ENCODE measurements around the gene ABCC8. TPM values are rescaled to one million over a fixed set of nuclear protein-coding genes. Genes with fewer than 3 reads are reported as not detected.

Gene ABCC8
- total and polyA plus RNA-seq, 9 donors: 0.38 to 1.8 (median 0.71) TPM; not detected in 2

- TF ChIP-seq EP300 (IDR thresholded peaks at IDR 0.05) (no peak), POLR2A (IDR thresholded peaks at IDR 0.05) (no peak), CTCF (IDR thresholded peaks at IDR 0.05) (no peak)
- WGBS, 3 donors: 79 to 89% (median 83%) methylated on average over 8 of the region's 8 CpGs
- no peaks in the 10 kb centered on the region for H3K4me1 ChIP-seq (ENCODE audit: insufficient read depth)
- no peaks in the 10 kb centered on the region for H3K27me3 ChIP-seq
- H3K36me3 ChIP-seq: no peaks in the 10 kb centered on the region
- no peaks in the 10 kb centered on the region for H3K9me3 ChIP-seq
- DNase-seq: no peak
- H3K4me3 ChIP-seq: no peak overlapping the region
- no peak overlapping the region for H3K27ac ChIP-seq
- intact Hi-C loops (cut with DNase I): no loop called here
Measured at GRCh38 chr11:17406082-17406817, 70.4 kb downstream of the ABCC8 start.

- peak in 1 of 5 donors; percentile 56 for DNase-seq
- H3K9me3 ChIP-seq: no peaks in the 10 kb centered on the region
- H3K36me3 ChIP-seq: no peaks in the 10 kb centered on the region
- intact Hi-C loops (cut with DNase I): no loop called here
- H3K27me3 ChIP-seq: no peaks in the 10 kb centered on the region
- TF ChIP-seq POLR2A (IDR thresholded peaks at IDR 0.05) (no peak), CTCF (IDR thresholded peaks at IDR 0.05) (no peak), EP300 (IDR thresholded peaks at IDR 0.05) (no peak)
- no peak overlapping the region for H3K27ac ChIP-seq
- no peak overlapping the region for H3K4me3 ChIP-seq
- WGBS, 3 donors: 36 to 44% (median 40%) methylated on average over 15 of the region's 15 CpGs
- H3K4me1 ChIP-seq (ENCODE audit: insufficient read depth): no peaks in the 10 kb centered on the region
Measured at GRCh38 chr11:17405232-17406005, 71.2 kb downstream of the ABCC8 start.

- no peaks in the 10 kb centered on the region for H3K4me1 ChIP-seq (ENCODE audit: insufficient read depth)
- 79 to 80% (median 80%) methylated on average over 18 of the region's 18 CpGs for WGBS, 3 donors
- H3K36me3 ChIP-seq: no peaks in the 10 kb centered on the region
- no peak overlapping the region for H3K27ac ChIP-seq
- TF ChIP-seq POLR2A (IDR thresholded peaks at IDR 0.05): no peak
- TF ChIP-seq EP300 (IDR thresholded peaks at IDR 0.05): no peak
- no peak for TF ChIP-seq CTCF (IDR thresholded peaks at IDR 0.05)
- H3K9me3 ChIP-seq: no peaks in the 10 kb centered on the region
- no peak for DNase-seq
- no peak overlapping the region for H3K4me3 ChIP-seq
- H3K27me3 ChIP-seq: no peaks in the 10 kb centered on the region
- intact Hi-C loops (cut with DNase I): no loop called here
Measured at GRCh38 chr11:17403980-17404759, 72.5 kb downstream of the ABCC8 start.

- Histone ChIP-seq H3K9me3 (no peaks in the 10 kb centered on the region), H3K4me3 (no peak overlapping the region), H3K27me3 (no peaks in the 10 kb centered on the region), H3K36me3 (no peaks in the 10 kb centered on the region), H3K4me1 (ENCODE audit: insufficient read depth) (no peaks in the 10 kb centered on the region), H3K27ac (no peak overlapping the region)
- intact Hi-C loops (cut with DNase I): no loop called here
- no peak for DNase-seq
- TF ChIP-seq EP300 (IDR thresholded peaks at IDR 0.05) (no peak), CTCF (IDR thresholded peaks at IDR 0.05) (no peak), POLR2A (IDR thresholded peaks at IDR 0.05) (no peak)
- 86 to 94% (median 88%) methylated on average over 8 of the region's 8 CpGs for WGBS, 3 donors
Measured at GRCh38 chr11:17402486-17402885, 74.2 kb downstream of the ABCC8 start.

All from ovary (tissue), 9 donors.